ACHN (cell line): ENCODE data around the gene VAMP2.

Experiments used
- DNase-seq: peaks from one replicate; pipeline ENCODE4 v3.0.0-alpha.2; 2015
- in situ Hi-C: cut with HindIII; loops from 2 replicates; pipeline ENCODE4 v1.10.0; 2017; ENCODE audit warnings: low sequenced_read_pairs, low pct_ligation_motif_present, low pct_unique_long_range_greater_than_20kb

VAMP2 gene

DNA sequence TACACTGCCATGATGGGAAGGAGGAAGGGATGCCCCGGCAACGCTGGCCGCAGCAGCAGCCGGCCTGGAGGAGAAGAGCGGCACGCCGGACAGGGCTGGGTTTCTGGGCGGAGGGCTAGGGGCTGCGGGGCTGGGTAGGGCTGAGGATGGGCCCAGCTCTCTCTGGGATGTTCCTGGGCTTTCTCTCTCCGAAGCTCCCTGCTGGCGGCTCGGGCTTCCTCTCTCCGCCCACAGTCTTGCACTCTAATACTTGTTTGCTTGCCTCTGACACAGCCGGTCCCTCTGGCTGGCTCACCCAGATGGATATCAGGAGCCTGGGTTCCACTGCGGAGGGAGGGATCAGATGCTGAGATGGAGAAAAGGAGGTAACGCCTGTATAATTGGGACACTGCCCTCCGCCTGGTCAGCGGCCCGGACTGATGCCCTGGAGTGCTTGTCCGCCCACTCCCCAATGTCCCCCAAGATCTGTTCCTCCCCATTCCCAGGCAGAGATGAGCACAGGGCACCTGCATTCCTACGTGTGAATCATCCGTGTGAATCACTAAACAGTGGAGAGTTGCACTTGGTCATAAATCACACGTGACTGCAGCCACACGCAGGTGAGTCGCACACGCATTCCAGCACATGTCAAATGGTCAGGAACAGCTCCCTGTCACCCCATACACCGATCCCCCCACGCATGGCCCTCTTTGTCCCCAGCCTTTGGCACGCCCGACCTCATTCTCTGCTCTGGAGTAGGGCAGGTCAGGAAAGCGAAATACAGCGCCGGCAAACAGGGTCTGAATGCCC, 44.6 kb downstream of the VAMP2 start, which contains the start of gene ALOXE3:
TSS of gene ALOXE3 (minus strand) at position 535 of the 789 bp plus-strand sequence. CDS start at position 11, 524 bp downstream.
- in situ Hi-C loops: no loop called here
- peak; percentile 83 for DNase-seq

DNA sequence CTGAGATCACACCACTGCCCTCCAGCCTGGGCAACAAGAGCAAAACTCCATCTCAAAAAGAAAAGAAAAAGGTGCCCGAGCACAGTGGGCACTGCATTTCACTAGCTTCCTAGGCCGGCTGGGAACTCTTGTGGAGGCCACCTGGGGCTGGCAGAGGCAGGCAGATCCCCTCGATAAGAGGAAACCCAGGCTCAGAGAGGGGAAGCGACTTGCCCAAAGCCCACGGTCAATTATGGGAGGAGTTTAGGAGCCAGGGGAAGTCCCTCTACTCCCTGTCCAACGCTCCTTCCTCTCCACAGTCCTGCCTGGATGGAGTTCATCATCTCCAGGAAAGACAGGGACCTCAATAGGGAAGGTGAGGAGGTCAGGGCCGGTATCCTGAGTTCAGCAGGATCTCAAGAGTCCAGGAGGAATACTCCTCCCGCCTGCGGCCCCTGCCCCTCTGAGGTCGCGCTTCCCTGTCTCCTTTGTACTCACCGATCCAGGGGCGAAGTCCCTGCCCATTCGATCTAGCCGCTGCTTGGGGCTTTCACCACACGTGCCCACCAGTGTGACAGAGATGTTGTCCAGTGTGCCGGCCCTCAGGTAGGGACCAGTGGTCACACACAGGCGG, 45.3 kb downstream of the VAMP2 start:
- peak; percentile 26 for DNase-seq
- in situ Hi-C loops: no loop called here

DNA sequence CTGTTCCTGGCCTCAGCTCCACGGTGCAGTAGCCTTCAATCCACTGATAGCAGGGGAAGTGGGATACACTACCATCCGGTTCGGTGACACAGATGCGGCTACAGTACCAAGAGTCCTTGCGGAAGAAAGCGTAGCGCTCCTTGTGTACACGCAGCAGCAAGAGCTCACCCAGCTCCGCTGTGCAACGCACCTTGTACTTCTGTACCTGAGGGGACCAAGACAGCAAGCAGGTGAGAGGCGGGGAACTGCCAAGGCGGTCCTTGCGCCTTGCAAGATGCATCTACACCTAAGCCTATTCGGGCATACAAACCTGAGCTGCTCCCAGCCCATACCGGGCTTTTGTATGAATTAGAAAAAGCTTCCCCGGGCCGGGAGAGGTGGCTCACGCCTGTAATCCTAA, 46.0 kb downstream of the VAMP2 start:
- in situ Hi-C loops: no loop called here

DNA sequence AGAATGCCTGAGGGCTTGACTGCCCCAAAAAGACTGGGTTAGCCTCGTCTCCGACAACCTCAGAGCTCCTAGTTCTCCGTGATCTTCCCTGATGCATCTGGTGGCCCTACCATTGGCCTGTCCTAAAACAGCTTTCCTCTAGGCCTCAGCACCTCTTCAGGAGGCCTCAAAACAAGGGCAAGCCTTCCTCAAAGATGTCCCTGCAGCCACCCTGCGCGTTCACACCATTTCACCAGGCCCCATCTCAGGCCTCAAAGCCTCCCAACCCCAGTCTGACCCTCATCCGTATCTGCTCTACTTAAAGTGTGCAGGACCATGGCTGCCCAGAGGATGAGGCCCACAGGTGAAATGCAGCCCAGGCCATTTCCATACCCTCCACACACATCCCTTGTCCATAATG, 51.8 kb downstream of the VAMP2 start:
- DNase-seq: no peak
- in situ Hi-C loops: no loop called here

More for the DNA sequence above, 46.0 kb downstream of the VAMP2 start:
- no peak for DNase-seq

DNA sequence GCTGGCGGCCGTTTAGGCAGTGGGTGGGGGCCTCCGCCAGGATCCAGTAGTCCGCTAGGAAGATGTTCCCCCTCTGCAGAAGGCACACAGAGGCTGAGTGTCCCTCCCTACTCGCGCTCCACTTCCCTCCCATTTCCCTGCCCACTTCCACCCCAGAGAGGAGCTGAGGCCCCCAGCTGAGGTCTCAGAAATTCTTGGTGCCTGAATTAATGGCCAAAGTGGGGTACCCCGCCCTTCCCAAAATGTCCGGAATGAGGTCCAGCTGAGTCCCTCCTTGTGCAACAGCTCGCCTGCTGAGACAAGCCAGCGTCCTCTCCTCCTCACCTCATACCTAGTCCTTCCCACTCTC, 52.3 kb downstream of the VAMP2 start:
- DNase-seq: no peak
- in situ Hi-C loops: no loop called here

DNA sequence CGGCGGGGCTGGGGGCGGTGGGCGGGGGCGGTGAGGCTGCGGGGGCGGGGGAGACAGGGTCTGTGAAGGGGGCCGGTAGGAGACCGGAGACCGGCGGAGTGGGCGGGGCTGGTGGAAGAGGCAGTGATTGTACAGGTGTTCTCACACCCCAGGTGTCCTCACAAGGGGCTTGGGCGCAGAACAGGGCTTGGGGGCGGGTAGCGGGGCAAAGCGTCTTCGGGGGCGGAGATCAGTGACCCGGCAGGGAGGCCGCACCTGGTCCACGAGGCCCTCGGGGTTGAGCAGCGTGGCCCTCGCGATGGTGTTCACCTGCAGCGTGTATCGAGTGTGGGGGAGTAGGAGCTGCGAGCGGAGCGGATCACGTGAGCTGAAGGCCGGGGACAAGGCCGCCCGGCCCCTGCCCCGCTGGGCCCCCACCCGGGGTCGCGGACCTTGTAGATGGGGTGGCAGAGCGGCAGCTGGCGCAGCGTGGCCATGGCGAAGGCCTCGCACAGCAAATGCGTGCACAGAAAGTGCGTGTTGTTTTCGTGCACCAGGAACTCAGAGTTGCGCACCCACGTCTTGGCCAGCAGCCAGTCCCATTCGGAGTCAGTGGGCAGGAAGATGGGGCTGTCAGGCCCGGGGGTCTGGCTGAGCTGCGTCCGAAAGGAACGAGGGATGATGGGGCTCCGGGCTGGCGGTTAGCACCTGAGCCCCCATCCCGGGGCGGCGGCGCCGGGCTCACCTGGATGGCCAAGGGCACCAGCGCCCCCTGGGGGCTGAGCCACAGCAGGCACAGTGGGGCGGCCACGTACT, 52.9 kb downstream of the VAMP2 start:
- in situ Hi-C loops: no loop called here

More for the DNA sequence above, 52.9 kb downstream of the VAMP2 start:
- DNase-seq: peak; percentile 57
